CD4-positive, alpha-beta T cell treated with Interleukin-15 for 4 hours (primary cell): Measurements from ENCODE around the gene GLIS1.

Experiments
- DNase-seq: peaks from one replicate; pipeline ENCODE4 v3.0.0-alpha.2; 2020; ENCODE audit warnings: low spot score

GLIS1 gene

DNA sequence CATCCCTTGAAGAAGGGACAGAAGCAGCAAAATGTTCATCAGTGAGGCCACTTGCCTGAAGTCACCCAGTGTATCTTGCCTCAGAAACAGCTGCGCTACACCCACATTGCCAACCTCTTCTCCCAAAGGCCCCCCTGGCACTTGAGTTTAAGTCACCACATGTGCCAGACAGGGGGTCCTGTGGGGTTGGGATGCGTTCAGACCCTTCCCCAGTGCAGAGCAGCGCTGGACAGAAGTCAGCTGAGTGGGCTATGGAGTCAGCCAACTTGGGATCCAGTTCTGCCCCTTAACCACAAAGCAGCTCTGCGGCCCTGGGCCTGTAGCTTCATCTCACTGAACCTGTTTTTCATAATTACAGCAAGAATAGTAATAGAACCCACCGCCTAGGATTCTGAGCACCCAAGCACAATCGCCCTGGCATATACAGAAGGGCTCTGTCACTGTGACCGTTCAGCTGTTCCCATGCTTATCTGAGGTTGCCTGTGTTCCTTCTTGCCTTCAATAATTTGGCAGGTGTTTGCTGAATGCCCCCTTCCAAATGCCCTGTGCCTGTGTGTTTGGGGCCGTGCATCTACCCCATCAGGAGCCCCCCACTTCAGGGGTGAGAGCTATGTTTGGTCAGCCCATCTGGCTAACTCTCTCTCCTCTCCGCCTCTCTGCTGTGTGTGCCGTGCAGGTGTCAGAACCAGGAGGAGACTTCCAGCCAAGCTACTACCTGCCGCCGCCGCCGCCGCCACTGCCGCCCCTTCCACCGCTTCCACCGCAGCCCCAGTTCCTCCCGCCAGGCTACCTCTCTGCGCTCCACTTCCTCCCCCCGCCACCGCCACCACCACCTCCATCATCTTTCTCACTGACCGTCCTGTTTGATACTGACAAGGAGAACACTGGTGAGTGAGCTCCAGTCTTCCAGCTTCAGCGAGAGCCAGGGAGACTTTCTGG, 274.7 kb downstream of the GLIS1 start:
- DNase-seq: no peak

- no peak for DNase-seq
These were observed 276.0 kb downstream of the GLIS1 start for GRCh38 chr1:53462769-53463501.

- no peak for DNase-seq
These were observed 276.8 kb downstream of the GLIS1 start for GRCh38 chr1:53462193-53462592.

DNA sequence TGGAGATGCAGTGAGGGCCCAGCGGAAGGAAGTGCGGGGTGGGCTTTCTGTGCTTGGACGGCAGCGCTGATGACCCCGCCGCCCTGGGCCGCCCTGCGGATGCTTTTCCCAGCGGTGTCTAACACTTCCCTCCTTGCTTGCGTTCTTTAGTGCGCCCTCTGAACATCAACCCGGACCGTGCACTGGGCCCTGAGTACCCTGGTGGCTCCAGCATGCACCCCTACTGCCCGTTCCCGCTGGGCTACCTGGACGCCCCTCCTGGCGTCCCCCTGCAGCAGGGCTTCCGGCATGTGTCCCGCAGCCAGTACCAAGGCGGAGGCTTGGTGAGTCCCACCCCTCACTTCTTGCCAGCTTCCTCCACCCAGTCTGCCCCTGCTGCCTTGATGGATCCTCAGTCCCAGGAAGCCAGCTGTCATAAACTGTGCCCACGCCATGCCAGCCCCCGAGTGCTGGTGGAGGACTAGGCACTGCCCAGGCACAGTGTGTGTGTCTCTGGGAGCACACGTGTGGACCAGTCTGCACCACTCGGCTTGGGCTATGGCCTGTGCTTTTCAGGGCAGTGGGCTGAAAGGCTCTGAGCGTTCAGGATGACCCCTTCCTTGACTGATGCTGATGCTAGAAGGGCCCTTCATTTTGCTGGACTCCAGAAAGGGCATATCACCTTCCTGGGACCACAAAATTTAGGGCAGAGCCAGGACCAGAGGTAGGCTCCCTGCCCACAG, 277.5 kb downstream of the GLIS1 start:
- no peak for DNase-seq

- no peak for DNase-seq
These were observed 278.2 kb downstream of the GLIS1 start for GRCh38 chr1:53460666-53461322.

DNA sequence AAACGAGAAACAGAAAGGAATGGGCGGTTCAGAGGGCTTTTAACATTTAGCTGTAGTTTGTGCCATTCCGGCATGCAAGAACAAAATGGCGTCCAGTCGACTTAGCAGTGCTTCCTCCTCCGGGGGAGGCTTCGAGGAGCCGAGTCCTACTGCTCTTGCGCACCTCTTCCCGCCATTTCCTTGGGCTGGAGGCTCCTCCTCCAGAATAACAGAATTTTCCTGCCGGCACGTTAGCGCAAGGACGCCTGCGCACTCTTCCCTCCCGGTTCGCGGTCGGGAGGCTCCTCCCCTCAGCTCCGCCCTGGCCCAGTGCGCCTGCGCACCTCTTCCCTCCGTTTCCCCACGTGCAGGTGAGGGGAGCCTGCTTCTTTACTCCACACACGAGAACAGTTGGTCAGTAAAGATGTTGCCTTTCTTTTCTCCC, 278.7 kb downstream of the GLIS1 start:
- no peak for DNase-seq

GRCh38 chr1:53459321-53460175, 279.4 kb downstream of the GLIS1 start, which contains the start of gene DMRTB1:
Gene DMRTB1, plus strand, starts transcription at chr1:53459399. Its CDS starts 55 bp downstream, at chr1:53459454.
- DNase-seq: no peak

DNA sequence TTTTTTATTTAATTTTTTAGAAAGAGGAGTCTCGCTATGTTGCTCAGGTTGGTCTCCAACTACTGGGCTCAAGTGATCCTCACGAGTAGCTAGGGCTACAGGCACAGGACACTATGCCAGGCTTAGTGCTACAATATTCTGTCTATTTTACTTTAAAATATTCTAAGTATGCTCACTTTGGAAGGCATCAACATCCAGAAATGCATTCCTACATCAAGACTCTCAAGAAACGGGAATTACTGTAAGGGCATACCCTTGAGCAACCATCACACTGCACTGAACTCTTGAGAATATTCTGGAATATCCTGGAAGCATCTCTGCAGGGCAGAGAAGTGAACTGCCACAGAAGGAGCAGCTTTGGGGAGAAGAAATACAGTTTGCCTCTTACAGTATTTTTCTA, 280.3 kb downstream of the GLIS1 start:
- DNase-seq: no peak
